ENCODE measurements around the gene BAG2.

The BAG2 gene

DNA sequence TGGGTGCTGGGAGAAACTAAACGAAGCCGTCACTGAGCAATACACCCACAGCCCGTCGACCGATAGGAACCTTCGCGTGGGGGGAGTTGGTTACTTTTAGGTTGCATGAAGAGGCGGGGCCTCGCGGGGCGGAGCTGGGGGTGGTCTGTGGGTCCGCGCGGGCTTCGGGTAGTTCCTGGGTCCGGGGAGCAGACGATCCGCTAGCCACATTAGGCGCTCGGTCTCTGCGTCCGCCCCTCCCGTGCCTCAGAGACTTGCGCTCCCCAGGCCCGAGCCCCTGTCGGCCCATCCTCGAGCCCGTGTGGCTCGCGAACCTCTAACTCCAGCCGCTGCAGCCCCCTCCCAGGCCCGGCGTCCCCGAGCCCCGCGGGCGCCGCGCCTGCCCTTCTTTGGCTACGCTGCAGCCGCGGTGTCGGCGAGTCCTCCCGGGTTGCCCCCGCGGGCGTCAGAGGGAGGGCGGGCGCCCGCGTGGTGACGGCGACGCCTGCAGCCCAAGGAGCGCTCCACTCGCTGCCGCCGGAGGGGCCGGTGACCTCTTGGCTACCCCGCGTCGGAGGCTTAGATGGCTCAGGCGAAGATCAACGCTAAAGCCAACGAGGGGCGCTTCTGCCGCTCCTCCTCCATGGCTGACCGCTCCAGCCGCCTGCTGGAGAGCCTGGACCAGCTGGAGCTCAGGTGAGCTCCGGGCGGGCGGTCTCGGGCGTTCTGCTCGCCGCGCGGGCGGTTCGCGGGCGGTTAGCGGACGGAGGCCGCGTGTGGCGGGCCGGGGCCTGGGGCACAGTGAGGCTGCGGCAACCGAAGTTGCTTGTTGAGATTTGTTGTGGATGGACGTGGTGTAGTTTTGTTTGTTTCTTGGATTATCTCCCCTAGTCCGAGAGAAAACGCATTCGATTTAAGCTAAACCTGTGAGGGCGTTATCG is at the start of gene BAG2:
BAG2 (plus strand) TSS at position 191 of the 920 bp plus-strand sequence; CDS start at position 563, 372 bp downstream.
- DNase-seq (ENCODE audit: low spot score) = peak; percentile 93

DNA sequence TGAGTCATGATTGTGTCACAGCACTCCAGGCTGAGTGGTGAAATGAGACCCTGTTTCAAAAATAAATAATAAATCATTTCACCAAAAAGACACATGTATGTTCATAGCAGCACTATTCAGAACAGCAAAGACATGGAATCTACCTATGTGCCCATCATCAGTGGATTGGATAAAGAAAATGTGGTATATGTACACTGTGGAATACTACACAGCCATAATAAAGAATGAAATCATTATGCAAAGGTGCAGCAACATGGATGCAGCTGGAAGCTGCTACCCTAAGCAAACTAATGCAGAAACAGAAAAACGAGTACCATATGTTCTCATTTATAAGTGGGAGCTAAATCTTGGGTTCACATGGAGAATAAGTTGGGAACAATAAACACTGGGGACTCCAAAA is 49.0 kb upstream of the BAG2 start:
- DNase-seq (ENCODE audit: low spot score) = no peak

DNA sequence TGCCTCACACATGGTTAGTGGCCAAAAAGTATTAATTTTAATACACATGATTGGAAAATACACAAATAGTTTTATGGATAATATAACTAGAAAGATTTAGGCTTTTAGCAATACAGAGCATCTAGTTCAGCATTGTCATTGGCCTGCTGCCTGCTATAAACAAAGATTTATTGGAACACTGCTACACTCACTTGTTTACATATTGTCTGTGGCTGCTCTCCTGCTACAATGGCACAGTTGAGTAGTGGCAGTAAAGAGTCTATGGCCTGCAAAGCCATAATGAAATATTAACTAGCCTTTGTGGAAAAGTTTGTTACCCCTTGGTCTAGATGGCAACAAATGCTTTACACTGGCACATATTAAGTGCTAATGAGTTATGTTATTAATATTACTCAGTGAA is 44.4 kb upstream of the BAG2 start:
- no peak for DNase-seq (ENCODE audit: low spot score)

DNA sequence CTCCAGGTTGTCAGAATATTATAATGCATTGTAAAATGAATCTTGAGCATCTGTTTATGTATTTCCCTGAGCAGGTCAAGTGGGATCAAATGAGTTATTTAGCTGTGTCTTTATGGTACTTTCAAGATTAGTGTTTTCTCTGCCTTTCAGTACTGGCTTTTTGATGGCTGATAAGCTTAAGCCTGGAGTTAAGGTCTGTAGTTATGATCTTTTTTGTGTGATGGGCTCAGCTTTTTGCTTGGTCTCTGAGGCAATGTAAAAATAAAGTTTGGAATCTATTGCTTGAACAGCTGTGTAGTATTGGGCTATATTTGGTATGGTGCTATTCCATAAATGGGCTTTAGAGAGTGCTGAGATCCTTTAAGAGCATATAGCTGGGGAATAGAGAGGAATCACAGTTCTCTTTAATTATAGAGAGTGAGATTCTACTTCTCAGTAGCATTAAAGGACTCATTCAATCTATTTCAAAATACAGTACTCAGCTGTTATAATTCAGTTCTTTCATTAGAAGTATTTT is 41.4 kb upstream of the BAG2 start:
- no peak for DNase-seq (ENCODE audit: low spot score)

DNA sequence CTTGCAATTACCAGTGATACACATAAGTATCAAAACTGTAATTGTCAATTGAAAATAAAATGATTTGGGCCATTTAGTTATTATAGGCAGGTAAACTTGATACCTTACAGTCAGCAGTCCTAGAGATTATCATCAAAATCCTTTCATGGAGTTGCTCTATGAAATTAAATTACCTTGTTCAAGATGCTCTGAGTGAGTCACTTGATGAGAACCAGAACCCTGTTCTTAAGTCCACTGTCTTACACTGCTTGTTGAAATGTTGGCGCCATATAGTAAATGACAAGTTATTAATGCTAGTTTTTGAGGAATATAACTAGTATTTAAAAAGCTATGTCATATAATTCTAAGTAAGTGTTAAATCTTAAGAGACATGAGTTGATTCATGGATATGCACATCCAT is 37.2 kb upstream of the BAG2 start:
- no peak for DNase-seq (ENCODE audit: low spot score)

DNA sequence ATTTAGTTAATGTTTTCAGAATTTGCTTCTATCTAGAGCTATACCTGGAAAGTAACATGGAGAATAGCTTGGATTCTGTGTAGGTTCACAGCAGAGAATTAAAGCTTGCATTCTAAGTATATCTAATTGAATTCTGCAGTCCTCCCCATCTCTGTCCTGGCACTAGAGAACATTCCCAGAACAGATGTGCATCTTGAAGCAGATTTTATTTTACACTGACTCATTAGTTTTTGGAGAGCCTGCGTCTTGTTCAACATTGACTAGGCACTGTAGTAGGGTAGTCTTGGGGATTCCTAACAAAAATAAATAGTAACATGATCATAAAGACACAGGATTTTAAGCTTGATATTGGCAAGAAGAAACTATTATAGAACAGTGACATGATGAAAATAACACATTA is 36.2 kb upstream of the BAG2 start:
- DNase-seq (ENCODE audit: low spot score) = peak; percentile 39

DNA sequence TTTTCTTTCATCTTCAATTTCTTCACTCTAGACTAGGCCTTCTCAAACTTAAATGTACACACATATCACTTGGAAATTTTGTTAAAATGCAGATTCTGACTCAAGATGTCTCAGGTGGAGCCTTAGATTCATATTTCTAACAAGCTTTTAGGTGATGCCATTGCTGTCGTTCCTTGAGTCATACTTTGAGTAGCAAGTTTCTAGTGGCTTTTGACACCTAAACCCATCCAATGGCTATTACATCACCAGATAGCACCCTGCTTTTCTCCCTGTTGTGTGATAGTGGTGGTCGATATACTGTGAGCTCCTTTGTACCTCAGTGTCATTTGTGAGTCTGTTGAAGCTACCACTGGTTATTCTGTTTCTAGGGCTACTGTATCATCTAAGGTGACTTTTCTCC is 34.8 kb upstream of the BAG2 start:
- DNase-seq (ENCODE audit: low spot score) = no peak

DNA sequence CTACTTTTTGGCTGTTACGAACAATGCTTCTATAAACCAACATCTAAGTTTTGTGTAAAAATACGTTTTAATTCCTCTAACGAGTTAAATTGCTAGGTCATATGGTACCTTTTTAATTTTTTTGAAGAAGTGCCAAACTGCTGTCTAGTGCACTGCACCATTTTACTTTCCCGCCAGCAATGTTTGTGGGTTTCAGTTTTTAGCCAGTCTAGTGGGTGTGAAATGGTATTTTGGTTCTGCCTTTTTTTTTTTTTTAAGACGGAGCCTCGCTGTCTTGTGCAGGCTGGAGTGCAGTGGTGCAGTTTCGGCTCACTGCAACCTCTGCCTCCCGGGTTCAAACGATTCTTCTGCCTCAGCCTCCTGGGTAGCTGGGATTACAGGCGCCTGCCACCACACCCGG is 34.1 kb upstream of the BAG2 start:
- no peak for DNase-seq (ENCODE audit: low spot score)

DNA sequence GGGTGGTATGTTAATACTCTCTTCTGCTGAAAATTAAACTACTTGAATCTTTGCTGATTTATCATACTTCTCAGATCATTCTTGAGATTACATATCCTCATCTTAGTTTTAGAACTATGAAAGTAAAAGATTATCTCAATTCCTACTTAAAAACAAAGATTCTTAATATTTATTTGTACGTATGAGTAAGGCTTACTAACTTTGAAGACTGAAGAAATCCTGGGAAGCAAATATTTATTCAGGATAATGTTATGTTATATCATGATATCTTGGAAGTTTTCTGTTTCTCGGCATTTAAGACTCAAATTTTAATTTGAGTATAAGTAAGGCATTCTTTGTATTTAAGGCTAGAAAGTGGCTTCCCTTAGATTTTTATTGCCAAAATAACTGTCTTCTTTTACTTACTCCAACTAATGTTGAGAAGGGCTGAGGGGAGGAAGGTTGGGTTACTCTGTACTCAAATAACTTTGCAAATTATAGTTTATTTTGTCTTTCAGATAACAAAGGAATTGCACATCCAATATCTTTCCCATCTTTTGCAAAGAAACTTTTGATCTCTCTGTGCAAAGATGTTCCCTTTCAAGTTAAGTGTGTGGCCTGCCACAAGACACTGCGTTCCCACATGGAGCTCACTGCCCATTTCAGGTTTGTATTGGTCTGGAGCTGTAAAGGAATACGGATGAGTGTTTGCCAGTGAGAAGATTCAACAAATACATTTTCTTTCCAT is 30.5 kb upstream of the BAG2 start:
- no peak for DNase-seq (ENCODE audit: low spot score)

DNA sequence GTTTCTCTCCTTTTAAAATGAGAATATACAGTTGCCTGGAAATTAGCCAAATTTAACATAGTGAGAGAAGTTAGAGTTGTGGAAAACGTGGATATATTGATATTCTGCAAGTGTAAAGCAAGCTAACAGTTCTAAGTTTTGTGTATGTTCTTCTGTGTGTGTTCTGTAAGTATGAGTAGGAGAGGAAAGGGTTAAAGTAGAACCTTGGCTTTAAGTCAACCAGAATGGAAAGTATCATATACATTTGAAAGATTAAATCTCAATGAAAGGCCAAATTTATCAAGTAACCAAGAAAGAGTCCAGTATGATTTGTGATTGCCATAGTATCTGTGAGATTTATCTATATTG is 30.0 kb upstream of the BAG2 start:
- no peak for DNase-seq (ENCODE audit: low spot score)

DNA sequence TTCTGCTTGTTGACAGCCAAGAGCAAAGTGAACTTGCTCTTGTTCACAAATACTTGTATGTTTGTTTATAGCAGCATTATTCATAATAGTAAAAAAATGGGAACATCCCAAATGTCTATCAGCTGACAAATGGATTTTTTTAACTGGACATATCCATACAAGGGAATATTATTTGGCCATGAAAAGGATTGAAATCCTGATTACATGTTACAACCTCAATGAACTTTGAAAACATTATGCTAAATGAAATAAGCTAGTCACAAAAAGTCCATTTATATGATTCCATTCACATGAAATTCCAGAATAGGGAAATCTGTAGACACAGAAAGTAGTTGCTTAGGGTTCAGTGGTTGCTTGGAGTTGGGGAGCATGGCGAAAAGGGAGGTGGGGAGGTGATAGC is 28.4 kb upstream of the BAG2 start:
- no peak for DNase-seq (ENCODE audit: low spot score)

DNA sequence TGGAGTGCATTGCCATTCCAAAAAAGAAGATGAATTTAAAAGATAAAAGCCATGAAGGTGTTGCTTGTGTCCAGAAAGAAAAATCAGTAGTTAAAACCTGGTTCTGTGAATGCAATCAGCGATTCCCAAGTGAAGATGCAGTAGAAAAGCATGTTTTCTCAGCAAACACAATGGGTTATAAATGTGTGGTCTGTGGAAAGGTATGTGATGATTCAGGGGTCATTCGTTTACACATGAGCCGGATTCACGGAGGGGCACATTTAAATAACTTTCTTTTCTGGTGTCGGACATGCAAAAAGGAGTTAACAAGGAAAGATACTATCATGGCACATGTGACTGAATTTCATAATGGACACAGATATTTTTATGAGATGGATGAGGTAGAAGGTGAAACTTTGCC is 24.7 kb upstream of the BAG2 start:
- DNase-seq (ENCODE audit: low spot score) = no peak

DNA sequence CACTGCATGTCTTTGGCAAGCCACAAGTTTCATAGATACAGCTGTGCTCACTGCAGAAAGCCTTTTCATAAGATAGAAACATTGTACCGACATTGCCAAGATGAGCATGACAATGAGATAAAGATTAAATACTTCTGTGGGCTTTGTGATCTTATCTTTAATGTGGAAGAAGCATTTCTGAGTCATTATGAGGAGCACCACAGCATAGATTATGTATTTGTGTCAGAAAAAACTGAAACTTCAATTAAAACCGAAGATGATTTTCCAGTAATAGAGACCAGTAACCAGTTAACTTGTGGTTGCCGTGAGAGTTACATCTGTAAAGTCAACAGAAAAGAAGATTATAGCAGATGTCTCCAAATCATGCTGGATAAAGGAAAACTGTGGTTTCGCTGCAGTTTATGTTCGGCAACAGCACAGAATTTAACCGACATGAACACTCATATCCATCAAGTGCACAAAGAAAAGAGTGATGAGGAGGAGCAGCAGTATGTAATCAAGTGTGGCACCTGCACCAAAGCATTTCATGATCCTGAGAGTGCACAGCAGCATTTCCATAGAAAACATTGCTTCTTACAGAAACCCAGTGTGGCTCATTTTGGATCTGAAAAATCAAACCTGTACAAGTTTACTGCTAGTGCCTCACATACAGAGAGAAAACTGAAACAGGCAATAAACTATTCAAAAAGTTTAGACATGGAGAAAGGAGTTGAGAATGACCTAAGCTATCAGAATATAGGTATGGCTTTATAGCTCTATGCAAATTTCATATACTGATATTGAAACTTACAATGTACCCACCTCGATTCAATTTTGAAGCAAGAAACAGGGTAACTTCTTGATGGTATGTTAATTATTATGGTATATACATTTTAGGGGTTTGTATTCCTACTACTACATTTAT is 23.9 kb upstream of the BAG2 start:
- no peak for DNase-seq (ENCODE audit: low spot score)

DNA sequence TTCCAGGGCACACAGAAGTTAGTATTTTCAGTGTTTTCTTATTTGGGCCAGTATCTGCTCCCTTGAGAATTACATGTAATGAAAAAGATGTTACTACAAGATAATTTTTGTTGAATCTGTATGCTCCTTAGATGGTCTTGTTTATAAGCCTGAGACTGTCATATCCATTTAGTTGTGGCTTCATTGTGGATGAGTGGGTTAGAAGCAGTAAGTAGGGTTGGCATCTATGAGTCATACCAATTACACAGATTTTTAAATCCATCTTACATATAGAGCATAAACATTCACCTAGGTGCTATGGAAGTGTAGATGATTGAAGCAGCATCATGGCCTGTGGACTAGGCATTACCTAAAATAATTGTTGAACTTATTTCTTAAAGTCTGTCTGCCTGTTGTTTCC is 13.5 kb upstream of the BAG2 start:
- no peak for DNase-seq (ENCODE audit: low spot score)

DNA sequence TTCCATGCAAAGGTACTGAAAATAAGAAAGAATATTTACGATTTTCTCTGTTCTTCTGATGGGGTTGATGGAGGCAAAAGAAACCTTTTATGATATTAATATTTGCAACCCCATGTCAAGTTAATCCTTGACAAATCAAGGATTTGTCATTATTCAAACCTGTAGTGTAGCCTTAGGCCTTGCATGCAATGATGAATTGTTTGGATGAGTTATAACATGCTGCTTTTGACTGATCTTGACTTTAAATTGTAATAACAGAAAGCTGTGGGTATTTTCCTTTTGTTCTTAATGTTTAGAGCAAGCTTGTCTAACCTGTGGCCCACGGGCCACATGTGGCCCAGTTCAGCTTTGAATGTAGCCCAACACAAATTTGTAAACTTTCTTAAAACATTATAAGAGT is 13.0 kb upstream of the BAG2 start:
- DNase-seq (ENCODE audit: low spot score) = no peak

DNA sequence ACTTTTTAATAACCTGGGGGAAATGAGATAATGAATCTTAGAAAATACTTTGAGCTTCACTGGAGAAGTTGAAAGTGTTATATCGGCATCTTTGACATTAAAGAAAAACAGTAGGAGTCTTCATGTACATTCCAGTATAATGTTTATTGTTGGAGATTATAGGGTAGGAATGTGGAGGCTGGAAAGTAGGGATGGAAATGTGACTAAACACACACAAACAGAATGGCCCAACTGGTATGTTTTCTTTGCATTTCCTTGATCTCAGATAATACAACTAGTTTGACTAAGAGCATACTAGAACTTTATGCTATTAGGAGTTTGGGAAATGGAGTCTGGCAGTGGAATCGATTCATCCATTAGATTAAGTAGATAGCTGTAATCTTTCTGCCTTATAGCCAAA is 10.1 kb upstream of the BAG2 start:
- no peak for DNase-seq (ENCODE audit: low spot score)

DNA sequence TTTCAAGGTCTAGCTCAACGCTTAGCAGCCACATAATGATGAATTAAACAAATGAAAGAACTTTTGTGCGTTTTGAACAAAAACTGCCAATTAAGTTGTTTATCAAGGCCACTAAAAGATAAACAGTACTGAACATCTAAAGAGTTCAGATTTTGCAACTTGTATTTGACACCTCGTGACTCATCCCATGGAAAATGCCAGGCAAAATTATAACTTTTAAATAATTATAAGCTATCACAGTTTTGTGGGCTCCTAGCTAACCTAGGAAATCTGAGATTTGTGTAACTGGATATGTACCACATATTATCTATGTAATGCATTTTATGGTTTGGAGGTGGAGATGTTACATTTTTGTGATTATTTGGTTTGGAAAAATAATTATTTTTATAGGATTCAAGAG is 9.6 kb upstream of the BAG2 start:
- no peak for DNase-seq (ENCODE audit: low spot score)

DNA sequence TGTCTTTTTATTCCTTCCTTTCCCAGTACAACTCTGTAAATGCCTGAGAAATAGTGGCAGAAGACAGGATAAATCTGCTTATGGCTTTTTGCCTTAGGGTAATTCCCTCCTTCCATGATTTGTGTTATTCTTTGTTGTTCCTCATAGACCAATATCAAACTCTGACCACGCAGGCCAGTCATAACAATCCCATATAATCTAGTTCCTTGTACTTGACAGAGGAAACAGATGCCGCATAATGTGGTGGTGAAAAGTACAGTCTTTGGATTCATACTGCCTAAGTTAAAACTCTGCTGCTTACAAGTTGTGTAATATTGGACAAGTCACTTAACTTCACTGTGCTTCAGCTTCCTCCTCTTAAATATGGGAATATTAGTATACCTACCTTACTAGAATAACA is 8.2 kb upstream of the BAG2 start:
- no peak for DNase-seq (ENCODE audit: low spot score)

DNA sequence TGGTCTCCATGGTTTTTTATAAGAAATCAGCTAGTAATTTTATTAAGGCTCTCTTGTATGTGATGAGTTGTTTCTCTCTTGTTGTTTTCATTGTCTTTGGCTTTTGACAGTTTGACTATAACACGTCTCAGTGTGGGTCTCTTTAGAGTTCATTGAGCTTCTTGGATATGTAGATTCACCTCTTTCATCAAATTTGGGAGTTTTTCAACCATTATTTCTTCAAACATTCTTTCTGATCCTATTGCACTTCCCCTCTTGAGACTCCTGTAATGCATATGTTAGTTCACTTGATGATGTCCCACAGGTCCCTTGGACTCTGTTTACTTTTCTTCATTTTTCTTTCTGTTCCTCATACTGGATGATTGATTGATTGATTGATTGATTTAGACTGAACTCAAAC is 7.0 kb upstream of the BAG2 start:
- DNase-seq (ENCODE audit: low spot score) = no peak

DNA sequence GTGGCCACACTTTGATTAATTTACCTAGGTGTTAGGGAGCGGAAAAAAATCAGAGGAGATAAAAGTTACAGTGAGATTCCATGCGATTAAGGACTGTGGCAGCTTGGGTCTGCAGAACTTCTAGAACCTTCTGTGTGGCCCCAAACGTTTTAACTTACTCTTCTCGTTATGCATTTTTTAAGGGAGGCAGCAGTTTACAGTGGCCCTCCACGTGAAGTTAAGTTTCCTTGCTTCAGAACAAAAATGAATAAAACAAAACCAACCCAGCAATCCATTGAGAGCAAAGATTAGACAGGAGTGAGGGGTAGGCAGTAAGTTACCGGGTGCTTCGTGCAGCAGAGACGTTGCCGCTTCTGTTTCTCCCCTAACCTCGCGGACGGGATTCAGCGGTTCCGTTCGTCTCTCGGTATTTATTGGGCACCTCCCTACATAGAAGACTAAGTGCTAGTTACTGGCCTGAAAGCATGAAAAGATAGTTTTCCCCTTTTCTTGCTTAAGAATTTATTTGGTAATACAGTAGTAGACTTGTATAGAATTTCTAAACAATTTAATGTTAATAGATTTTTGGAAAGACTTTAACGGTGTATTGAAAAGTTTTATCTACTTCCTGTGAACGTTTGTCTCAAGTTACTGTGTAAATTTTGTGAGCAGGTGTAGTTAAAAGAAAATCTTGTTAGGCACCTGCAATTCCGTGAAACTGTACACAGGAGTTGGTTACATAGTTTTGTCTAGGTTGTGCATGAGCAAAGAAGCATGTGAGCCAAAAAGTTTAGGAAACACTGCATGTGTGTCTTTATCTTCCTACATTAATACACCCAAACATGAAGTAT is 1.1 kb downstream of the BAG2 start:
- peak; percentile 25 for DNase-seq (ENCODE audit: low spot score)

DNA sequence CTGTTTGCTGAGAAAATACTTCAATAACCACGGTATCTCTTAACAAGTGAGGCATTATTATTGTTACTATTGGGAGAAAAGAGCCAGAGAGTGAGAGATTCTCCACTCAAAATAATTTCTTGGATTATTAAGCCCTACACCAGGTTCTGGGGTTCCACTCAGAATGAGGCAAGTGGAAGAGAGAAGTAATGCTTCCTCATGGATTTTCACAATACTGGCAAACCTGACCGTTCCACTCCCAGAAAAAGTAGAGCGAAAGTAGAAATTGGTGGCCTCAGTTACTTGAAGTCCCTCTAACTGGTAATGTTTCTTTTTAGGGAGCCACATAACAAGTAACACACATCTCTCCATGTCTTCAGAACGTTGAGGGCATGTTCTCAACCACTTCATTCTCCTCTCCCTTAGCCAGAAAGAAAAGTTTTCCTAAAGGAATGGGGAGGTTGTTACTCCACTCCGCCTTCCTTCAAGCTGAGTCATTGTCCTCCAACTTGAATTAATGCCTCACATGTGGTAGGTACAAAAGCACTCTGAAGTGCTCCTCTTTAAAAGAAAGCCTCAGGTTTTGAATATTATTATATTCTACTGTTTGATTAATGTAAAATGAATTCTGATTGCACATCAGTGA is 1.9 kb downstream of the BAG2 start:
- peak; percentile 72 for DNase-seq (ENCODE audit: low spot score)

All from GM03348 (cell line).